ENCODE measurements around the gene MYOM1. TPM values are rescaled to one million over a fixed set of nuclear protein-coding genes. Genes with fewer than 3 reads are reported as not detected.

MYOM1 gene
- total RNA-seq, 2 experiments from 2014 or later, result 2.4 to 3.8 TPM

DNA sequence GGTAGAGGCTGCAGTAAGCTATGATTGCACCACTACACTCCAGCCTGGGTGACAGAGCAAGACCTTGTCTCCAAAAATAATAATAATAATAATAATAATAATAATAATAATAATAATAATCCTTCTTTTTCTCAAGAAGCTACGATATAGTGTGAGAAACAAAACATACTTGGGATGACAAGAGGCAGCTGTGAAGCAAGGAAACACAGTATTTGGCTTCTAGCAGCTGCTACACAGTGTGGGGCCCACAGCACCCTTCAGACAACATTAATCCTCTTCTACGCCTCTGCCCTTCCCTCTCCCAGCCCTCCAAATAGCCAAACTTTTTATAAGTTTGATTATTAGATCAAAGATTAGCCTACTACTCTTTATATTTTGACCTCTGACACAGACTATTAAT is 62.2 kb downstream of the MYOM1 start:
- ChIA-PET POLR2A (interaction anchor here (0.8 to 1.2 kb wide), 3 partner anchors 10 to 102 kb away, joined by 3 to 5 read pairs (median 3); no protein-coding TSS in a partner anchor), CTCF (ENCODE audit: unreplicated experiment) (no interaction called here)
- intact Hi-C loops (cut with micrococcal nuclease; ENCODE audit: unreplicated experiment), result no loop called here
- H4K20me1 ChIP-seq (ENCODE audit: insufficient read depth, low read length), result no peaks in the 10 kb centered on the region
- no peak overlapping the region for H3K27ac ChIP-seq (ENCODE audit: low read depth, low read length, poor library complexity, severe bottlenecking)
- no peak overlapping the region for H2AFZ ChIP-seq (ENCODE audit: low read length)
- DNase-seq (ENCODE audit: low spot score), result no peak
- H3K4me2 ChIP-seq (ENCODE audit: low read length), result no peak overlapping the region
- H3K4me3 ChIP-seq (ENCODE audit: low read depth, low read length, poor library complexity, severe bottlenecking), result no peak overlapping the region
- H3K4me1 ChIP-seq (ENCODE audit: insufficient read depth, low read length, poor library complexity, severe bottlenecking), result no peaks in the 10 kb centered on the region
- no TSS peak for BruUV-seq (replicated peaks)
- H3K36me3 ChIP-seq (ENCODE audit: insufficient read depth, low read length), result no peaks in the 10 kb centered on the region
- H3K9me3 ChIP-seq (ENCODE audit: low read length), result no peaks in the 10 kb centered on the region
- H3K79me2 ChIP-seq (ENCODE audit: insufficient read depth, low read depth, low read length), result no peaks in the 10 kb centered on the region
- TF ChIP-seq, protein P1, sequence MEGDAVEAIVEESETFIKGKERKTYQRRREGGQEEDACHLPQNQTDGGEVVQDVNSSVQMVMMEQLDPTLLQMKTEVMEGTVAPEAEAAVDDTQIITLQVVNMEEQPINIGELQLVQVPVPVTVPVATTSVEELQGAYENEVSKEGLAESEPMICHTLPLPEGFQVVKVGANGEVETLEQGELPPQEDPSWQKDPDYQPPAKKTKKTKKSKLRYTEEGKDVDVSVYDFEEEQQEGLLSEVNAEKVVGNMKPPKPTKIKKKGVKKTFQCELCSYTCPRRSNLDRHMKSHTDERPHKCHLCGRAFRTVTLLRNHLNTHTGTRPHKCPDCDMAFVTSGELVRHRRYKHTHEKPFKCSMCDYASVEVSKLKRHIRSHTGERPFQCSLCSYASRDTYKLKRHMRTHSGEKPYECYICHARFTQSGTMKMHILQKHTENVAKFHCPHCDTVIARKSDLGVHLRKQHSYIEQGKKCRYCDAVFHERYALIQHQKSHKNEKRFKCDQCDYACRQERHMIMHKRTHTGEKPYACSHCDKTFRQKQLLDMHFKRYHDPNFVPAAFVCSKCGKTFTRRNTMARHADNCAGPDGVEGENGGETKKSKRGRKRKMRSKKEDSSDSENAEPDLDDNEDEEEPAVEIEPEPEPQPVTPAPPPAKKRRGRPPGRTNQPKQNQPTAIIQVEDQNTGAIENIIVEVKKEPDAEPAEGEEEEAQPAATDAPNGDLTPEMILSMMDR (conservative IDR thresholded peaks at IDR 0.05; ENCODE audit: low read length), result no peak
- no peak for TF ChIP-seq EZH2phosphoT487 (IDR thresholded peaks at IDR 0.05; ENCODE audit: borderline replicate concordance, low read depth, low read length)
- no peaks in the 10 kb centered on the region for H3K9me2 ChIP-seq (ENCODE audit: insufficient read depth, low read length)

DNA sequence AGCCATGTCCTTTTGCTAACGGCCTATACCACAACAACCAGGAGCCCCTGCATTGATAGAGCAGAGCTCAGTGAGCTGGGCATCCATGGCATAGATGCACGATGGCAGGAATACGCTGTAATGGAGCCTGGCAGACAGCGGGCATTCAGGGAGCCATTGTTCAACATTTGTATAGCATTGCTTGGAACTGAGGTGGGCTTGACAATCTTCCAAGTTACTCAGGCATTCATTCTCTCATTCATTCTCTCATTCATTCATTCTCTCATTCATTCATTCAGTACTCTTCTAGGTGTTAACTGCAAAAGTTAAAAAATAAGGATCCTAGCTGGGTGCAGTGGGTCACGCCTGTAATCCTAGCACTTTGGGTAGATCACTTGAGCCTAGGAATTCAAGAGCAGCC is 62.7 kb downstream of the MYOM1 start:
- Histone ChIP-seq H3K79me2 (ENCODE audit: insufficient read depth, low read depth, low read length) (no peaks in the 10 kb centered on the region), H4K20me1 (ENCODE audit: insufficient read depth, low read length) (no peaks in the 10 kb centered on the region), H3K4me1 (ENCODE audit: insufficient read depth, low read length, poor library complexity, severe bottlenecking) (no peaks in the 10 kb centered on the region), H3K9me3 (ENCODE audit: low read length) (no peaks in the 10 kb centered on the region), H3K9me2 (ENCODE audit: insufficient read depth, low read length) (no peaks in the 10 kb centered on the region), H2AFZ (ENCODE audit: low read length) (no peak overlapping the region), H3K36me3 (ENCODE audit: insufficient read depth, low read length) (no peaks in the 10 kb centered on the region), H3K27ac (ENCODE audit: low read depth, low read length, poor library complexity, severe bottlenecking) (no peak overlapping the region), H3K4me3 (ENCODE audit: low read depth, low read length, poor library complexity, severe bottlenecking) (no peak overlapping the region), H3K4me2 (ENCODE audit: low read length) (no peak overlapping the region)
- no TSS peak for BruUV-seq (replicated peaks)
- no peak for DNase-seq (ENCODE audit: low spot score)
- ChIA-PET CTCF (ENCODE audit: unreplicated experiment) (no interaction called here), POLR2A (interaction anchor here (1.1 to 1.2 kb wide), 2 partner anchors 81 to 102 kb away, joined by 3 read pairs; no protein-coding TSS in a partner anchor)
- intact Hi-C loops (cut with micrococcal nuclease; ENCODE audit: unreplicated experiment), result no loop called here
- TF ChIP-seq EZH2phosphoT487 (IDR thresholded peaks at IDR 0.05; ENCODE audit: borderline replicate concordance, low read depth, low read length), result no peak
- TF ChIP-seq, protein P1 (conservative IDR thresholded peaks at IDR 0.05; ENCODE audit: low read length), result no peak

DNA sequence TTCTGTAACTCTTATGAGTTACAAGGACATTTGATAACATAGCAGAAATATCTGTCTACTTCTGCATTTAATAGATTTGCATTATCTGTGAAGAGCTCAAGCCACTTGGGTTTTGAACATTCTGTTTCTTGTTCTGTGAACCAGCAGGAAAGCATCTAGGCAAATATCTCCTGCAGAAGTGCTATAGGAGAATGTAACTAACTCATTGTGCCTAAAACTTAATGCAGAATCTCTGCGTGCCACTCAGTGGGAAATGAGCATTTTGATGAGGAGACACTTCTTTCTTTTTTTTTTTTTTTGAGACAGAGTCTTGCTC is 63.5 kb downstream of the MYOM1 start:
- Histone ChIP-seq H3K27ac (ENCODE audit: low read depth, low read length, poor library complexity, severe bottlenecking) (no peak overlapping the region), H2AFZ (ENCODE audit: low read length) (no peak overlapping the region), H3K79me2 (ENCODE audit: insufficient read depth, low read depth, low read length) (no peaks in the 10 kb centered on the region), H3K4me1 (ENCODE audit: insufficient read depth, low read length, poor library complexity, severe bottlenecking) (no peaks in the 10 kb centered on the region), H3K36me3 (ENCODE audit: insufficient read depth, low read length) (no peaks in the 10 kb centered on the region), H3K9me3 (ENCODE audit: low read length) (no peaks in the 10 kb centered on the region), H3K4me2 (ENCODE audit: low read length) (no peak overlapping the region), H3K9me2 (ENCODE audit: insufficient read depth, low read length) (no peaks in the 10 kb centered on the region), H4K20me1 (ENCODE audit: insufficient read depth, low read length) (no peaks in the 10 kb centered on the region), H3K4me3 (ENCODE audit: low read depth, low read length, poor library complexity, severe bottlenecking) (no peak overlapping the region)
- intact Hi-C loops (cut with micrococcal nuclease; ENCODE audit: unreplicated experiment), result no loop called here
- BruUV-seq (replicated peaks), result no TSS peak
- ChIA-PET POLR2A (interaction anchor here (0.7 kb wide), 1 partner anchor 61 kb away, joined by 5 read pairs; no protein-coding TSS in a partner anchor), CTCF (ENCODE audit: unreplicated experiment) (no interaction called here)
- TF ChIP-seq, protein P1 (conservative IDR thresholded peaks at IDR 0.05; ENCODE audit: low read length), result no peak
- no peak for TF ChIP-seq EZH2phosphoT487 (IDR thresholded peaks at IDR 0.05; ENCODE audit: borderline replicate concordance, low read depth, low read length)
- DNase-seq (ENCODE audit: low spot score), result no peak
